HG03175 (cell line): ENCODE measurements around the gene HSPB2.

Experiments
- ATAC-seq: cut with Tn5 transposase; IDR thresholded peaks from one replicate; pipeline ENCODE4 v1.9.1; 2021; ENCODE audit warnings: mild to moderate bottlenecking, moderate library complexity; ENCODE audit not compliant: unreplicated experiment

HSPB2 gene

DNA sequence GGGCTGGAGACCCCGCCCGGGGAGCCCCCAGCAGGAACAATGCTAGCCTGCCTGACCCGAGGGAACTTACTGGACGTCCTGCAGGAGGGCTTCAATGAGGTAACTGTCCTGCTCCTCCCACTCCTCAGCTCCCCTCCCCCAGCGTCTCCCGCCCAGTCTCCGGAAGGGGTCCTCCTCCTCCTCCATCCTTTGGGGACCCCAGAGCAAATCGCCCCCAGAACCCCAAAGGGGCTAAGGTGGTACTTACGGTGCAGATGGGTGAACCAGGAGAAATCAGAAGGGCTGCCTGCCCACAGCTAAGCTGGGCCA, 24.9 kb downstream of the HSPB2 start:
- ATAC-seq, result no peak

DNA sequence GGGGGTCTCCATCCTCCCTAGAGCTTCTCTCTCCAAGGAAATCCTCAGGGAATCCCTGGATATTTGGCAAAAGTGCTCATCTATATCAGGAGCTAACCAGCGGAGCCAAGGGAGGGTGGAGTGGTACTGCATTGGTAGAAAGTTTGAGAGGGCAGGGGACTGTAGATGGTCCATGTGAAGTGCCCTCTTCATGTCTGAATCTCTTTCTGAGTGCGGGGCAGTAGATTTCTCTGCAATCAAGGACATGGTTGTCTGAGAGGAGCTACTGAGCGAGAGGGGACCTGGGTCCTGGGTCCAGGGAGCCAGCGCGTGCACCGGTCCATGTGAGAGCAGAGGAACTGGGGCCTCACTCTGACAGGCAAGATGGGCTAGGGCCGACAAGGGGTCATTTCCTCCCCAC, 25.3 kb downstream of the HSPB2 start:
- ATAC-seq, result no peak

DNA sequence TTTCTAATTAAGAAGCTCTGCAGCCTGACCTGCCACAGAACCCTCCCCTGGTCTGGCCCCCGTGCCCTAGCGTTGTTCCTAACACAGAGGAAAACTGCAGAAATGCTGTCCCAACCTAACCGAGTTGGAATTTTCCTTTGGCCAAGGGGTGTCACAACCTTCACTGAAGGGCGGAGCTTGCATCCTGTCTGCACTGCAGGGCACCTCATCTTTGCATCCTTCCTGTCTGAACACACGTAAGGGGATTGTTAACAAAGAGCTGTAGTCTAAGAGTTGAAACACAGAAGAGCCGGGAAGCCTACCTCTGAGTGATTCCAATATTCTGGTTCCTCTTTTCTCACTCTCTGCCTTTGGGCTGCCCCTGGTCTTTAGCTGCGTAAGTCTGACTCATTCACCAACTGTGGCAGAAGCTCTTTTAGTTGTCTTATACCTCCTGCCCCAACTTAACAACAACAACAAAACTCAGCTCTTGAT, 26.2 kb downstream of the HSPB2 start:
- peak; percentile 93 for ATAC-seq

DNA sequence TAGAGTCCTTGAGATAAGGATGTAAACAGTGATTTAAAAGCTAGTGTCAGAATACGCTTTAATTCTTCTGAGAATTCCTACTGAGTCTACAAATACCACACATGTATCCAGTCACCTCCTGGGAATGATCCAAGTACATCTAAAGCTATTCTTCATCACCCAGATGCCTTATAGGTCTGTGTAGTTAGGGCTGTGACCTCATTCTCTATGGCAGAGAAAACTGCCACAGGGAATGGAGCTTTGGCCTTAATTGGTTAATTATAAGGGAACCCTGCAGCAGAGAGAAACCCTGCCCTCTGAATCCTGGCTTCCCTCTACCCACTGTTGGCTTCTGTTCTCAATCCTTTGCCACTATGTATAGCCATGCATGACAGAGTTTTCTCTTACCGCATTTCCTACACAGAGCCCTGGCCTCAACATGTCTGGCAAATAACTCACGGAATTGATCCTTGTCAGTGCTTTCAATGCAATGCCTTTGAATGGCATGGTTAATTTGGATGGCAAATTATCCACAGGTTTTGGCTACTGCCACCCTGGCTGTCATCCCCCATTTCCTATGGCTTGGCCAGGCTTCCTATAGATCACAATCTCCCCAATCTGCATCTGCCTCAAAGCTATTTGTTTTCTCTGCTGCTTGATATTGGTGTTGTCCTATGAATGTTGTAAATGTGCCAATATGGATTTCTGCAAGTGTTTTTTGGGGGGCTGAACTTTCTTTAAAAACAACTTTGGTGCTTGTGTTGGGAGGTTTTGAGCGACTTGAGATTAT, 27.5 kb downstream of the HSPB2 start:
- no peak for ATAC-seq

DNA sequence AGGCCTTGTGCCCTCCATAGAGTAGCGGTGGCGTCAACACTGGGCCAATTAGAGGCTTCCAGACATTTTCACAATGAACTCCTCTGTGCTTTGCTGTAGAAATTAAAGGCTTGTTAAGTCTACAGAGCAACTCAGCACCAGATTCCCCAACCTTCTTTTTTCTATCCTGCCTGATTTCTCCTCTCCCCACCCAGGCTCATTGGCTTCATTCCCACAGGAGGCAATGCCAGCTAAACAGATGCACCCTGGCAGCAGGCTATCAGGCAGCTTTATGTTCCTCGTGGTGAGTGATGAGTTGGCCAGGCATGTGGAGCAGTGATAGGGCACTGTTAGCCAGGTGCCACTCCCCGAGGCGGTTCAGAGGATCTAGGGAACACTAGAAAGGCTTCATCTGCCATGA, 29.4 kb downstream of the HSPB2 start:
- ATAC-seq, result no peak

DNA sequence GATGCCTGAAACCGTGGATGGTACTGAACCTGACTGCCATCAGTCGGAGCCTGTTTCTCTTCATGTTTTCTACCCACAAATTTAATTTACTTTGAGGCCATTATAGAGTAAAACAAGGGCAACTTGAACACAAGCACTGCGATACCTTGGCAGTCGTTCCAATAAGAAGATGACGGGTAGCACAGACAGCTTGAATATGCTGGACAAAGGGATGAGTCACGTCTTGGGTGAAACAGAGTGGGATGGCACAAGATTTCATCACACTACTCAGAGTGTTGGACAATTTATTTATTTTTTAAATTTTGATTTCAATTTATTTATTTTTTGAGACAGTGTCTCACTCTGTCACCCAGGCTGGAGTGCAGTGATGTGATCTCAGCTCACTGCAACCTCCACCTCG, 30.3 kb downstream of the HSPB2 start:
- ATAC-seq, result no peak

DNA sequence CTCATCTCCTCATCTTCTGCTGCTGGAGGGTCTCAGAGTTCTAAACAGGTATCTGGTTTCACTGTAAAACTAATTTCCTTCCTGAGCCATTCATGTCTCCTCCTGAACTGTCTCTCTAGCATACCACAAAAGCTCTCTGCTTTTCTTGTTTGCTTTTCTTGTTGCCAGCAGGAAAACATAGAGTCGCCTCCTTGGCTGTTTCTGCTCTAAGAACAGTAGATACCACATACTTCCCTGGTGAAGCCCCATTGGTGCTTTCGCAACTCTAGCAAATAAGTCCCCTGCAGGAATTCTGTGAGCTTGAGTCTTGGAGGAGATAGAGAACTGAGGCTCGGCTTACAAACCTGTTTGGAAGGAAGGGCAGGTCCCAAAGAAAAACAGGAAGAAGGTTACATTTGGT, 31.6 kb downstream of the HSPB2 start:
- ATAC-seq, result no peak

DNA sequence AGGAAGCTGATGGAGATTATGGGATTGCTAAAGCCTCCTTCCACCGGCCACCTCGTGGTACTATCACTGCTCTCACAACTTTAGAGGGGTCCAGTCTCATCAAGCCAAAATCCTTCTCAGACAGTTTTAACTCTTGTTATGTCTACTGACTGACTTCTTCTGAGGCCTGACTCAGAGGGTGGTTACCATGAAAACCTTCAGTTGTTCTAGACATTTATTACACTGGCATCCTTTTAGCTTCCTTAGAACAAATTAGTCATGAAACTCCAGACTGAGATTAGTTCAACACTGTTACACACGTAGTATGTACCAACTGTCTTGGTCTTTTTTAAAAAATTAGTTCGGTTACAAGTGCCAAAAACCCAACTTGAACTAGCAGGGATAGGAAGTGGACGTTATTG, 32.1 kb downstream of the HSPB2 start:
- no peak for ATAC-seq

DNA sequence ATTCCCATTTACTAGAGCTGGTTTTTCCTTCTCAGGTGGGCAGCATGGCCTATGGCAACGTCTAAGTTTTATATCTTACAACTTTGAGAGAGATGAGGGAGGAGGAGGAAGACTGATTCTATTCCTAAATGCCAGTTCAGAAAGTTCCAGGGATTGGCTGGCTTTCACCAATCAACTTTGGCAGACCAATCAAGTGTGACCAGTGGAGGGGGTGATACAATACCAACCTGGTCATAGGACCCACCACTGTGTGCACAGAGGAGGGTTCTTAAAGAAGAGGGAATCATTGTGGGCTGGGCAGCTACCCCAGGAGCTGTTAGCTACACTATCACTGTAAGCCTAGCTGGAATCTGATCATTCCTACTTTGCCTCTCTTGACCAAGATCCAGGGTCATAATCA, 32.7 kb downstream of the HSPB2 start:
- no peak for ATAC-seq

DNA sequence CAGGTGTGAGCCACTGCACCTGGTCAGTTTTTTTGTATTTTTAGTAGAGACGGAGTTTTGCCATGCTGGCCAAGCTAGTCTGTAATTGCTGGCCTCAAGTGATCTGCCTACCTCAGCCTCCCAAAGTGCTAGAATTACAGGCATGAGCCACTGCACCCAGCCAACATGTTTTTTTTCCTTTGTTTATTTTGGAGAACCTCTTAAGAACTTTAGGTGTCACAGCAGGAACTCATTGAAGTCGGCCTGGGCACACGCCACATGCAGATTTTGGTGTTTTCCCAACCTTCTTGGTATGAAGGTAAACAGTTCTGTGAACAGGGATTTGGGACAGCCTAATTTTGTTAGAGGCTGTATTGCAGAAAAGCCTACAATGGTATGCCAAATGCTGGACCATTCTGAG, 34.0 kb downstream of the HSPB2 start:
- no peak for ATAC-seq

DNA sequence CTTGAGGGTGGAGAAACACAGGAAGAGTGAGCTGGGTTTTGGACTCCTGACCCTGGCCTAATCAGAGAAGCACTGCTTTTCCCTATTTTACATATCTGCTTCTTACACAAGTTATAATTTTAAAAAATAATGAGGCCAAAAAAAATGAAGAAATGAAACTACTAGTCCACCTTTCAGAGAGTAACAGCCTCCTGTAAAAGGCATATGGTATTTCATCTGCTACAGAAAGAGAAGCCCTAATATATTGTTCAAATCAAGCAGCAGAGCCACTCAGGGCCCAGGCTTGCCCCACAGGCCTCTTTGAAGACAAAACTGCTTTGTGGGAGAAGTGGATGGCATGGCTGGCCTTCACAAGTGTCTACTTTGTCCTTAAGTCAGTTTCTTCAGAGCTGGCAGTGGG, 34.6 kb downstream of the HSPB2 start:
- no peak for ATAC-seq

DNA sequence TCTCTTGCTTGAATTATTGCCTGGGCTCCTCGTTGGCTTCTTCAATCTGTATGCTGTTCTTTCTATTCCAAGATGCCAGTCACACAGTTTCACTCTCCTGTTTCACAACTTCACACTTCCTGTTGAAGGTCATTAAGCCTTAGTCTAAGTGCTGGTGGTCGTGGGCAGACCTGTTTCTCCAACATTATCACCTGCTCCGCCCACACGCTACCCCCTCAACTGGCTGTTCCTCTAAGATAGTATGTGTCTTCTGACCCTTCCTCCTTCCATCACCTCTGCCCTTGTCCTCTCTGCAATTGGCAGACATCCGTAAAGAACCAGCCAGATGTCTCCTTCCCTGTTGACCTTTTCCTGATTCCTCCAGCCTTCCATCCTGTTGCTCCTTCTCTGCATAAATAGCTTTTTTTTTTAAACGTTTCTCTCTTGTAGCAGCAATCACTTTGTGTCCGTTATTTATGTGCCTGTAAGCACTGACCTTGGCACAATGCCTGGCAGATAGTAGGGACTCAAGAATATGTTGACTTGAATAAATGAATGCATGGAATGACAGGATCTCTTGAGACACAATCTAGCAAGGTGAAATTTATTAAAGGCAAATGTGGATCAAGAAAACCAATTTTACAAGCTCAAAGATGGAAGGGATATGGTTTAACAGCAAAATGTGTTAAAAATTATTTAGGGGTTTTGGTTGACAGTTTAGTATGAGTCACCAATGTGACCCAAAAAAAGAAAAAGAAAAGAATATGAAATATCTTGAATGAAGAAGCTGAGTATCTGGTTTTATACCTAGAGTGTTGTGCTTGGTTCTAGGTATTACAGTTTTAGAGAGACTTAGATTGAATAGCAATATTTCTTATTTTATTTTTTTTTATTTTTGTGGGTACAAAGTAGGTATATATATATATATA, 37.2 kb downstream of the HSPB2 start:
- ATAC-seq, result no peak

DNA sequence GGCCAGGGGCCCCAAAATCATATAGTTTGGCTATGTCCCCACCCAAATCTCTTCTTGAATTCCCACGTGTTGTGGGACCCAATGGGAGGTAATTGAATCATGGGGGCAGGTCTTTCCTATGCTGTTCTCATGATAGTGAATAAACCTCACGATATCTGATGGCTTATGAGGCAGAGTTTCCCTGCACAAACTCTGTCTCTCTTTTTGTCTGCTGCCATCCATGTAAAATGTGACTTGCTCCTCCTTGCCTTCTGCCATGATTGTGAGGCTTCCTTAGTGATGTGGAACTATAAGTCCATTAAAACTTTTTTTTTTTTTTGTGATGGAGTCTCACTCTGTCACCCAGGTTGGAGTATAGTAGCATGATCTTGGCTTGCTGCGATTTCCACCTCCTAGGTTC, 39.0 kb downstream of the HSPB2 start:
- no peak for ATAC-seq

DNA sequence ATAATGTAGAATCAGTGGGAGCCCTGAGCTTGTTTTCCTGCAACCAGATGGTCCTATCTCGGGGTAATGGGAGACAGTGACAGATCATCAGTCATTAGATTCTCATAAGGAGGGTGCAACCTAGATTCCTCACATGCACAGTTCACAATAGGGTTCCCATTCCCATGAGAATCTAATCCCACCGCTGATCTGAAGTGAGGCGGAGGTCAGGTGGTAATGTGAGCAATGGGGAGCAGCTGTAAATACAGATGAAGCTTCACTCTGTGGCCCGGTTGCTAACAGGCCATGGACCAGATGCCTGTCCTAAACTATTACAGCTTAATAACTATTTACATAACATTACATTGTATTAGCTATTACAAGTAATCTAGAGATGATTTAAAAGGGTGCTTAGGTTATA, 41.6 kb downstream of the HSPB2 start:
- ATAC-seq, result no peak

DNA sequence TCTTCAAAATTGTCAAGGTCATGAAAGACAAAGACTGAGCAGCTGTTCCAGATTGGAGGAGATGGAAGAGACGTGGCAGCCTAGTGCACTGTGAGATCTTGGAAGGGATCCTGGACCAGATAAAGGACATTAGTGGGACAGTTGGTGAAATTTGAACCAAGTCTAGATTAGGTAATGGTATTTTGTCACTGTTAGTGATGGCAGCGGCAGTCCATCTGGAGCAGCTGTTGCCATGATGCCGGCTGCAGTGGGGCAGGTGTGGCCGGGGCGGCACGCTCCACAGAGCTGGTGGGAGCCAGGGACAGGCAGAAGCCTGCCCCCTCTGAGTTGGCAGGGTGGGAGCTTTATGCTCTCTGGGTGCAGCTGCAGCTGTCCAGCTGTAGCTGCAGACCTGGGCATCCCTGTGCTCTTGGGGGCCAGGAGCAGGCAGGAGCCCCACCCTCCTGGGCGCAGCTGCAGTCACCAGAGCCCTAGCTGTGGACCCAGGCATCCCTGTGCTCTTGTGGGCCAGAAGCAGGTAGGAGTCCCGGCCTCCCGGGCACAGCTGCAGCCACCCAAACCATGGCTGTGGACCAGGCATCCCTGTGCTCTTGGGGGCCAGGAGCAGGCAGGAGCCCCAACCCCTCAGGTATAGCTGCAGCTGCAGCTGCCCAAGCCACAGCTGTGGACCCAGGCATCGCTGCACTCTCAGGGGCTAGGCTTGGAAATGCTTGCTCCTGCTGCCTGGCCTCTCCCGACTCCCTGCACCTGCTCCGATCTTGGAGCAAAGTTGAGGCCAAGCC, 45.3 kb downstream of the HSPB2 start:
- ATAC-seq, result no peak

DNA sequence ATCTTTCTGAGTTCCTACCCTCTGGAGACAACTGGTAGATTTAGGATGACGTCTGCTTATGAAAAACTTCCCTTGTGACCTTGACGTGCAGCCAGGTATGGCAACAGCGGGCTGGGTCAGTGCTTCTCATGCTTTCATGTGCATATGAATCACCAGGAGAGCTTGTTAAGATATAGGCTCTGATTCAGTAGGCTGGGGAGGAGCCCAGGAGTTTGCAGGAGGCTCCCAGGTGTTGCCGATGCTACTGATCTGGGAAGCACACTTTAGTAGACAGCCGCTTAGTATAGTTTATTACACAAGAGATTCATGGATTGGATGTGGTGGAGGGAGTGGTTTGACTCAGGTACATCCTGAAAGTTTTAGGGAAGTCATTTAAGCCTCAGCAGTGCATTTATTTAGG, 48.4 kb downstream of the HSPB2 start:
- ATAC-seq, result no peak

DNA sequence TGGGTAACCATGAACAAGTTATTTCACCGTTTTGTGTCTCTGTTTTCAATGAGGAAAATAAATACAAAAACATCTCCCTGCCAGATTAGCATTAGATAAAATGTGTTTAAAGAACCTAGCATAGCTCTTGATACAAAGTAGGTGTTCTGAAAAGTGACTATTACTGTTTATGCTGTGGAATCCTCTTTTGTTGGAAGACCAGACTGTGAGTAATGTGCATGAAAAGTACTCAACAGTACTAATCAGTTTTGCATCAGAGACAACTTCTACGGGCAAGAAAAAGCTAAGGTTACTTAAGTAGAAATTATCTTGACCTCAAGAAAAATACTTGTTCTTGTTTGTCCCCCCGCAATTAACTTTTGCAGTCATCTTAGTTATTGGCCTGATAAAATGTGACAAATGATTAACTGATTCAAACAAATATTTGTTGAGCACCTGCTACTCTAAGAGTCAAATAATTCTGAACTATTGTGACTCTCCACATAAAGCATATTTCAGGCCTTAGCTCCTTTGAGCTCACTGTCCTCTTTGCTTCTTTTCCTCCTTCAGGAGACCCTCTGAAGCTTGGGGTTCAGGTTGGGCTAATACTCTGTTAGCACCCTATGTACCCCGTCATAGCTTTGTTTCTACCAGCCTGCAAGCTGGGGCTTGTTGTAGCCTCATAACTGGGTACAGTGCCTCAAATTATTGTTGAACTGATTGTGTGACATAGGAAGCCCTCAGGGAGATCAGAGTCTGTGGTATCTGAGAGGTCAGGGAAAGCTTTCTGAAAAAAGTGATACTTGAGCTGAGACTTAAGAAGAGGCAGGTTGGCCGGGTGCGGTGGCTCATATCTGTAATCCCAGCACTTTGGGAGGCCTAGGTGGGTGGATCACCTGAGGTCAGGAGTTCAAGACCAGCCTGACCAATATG, 49.1 kb downstream of the HSPB2 start:
- ATAC-seq, result no peak
